Measurements from ENCODE around the gene MBD3. TPM values are rescaled to one million over a fixed set of nuclear protein-coding genes. Genes with fewer than 3 reads are reported as not detected.

MBD3 gene
- total and polyA plus RNA-seq, 2 experiments from 2014 or later, result 66.6 to 84.5 TPM

GRCh38 chr19:1591421-1592023 lies 1.1 kb downstream of the MBD3 start:
- Histone ChIP-seq H2AFZ (no peak overlapping the region), H3K79me2 (peaks cover 56% of the 10 kb centered on the region), H3K4me3 (peak overlapping the region; percentile 97), H3K4me2 (peak overlapping the region; percentile 100), H3K9me3 (ENCODE audit: low read depth) (no peaks in the 10 kb centered on the region), H3K9me2 (replicated peaks; ENCODE audit: insufficient read depth) (no peaks in the 10 kb centered on the region), H3K4me1 (ENCODE audit: insufficient read depth) (peaks cover 9% of the 10 kb centered on the region), H3K36me3 (replicated peaks; ENCODE audit: insufficient read depth, low read depth) (no peaks in the 10 kb centered on the region), H3K27ac (peak overlapping the region; percentile 99), H3K27me3 (no peaks in the 10 kb centered on the region), H4K20me1 (ENCODE audit: insufficient read depth, poor library complexity, severe bottlenecking) (peaks cover 41% of the 10 kb centered on the region)
- TF ChIP-seq CTCF (IDR thresholded peaks at IDR 0.05; ENCODE audit: poor library complexity), result no peak
- TF ChIP-seq EZH2phosphoT487 (IDR thresholded peaks at IDR 0.05; ENCODE audit: low read depth, severe bottlenecking, unreplicated experiment), result no peak
- no peak for TF ChIP-seq EZH2 (IDR thresholded peaks at IDR 0.05; ENCODE audit: borderline replicate concordance)
- peak; percentile 37 for DNase-seq (ENCODE audit: low spot score)
- WGBS (ENCODE audit: low lambda C conversion rate, missing lambda C conversion rate), result 1% methylated on average over 26 of the region's 31 CpGs

- Histone ChIP-seq H3K4me2 (peak overlapping the region; percentile 100), H3K27me3 (no peaks in the 10 kb centered on the region), H3K9me2 (replicated peaks; ENCODE audit: insufficient read depth) (no peaks in the 10 kb centered on the region), H3K36me3 (replicated peaks; ENCODE audit: insufficient read depth, low read depth) (no peaks in the 10 kb centered on the region), H3K4me1 (ENCODE audit: insufficient read depth) (peaks cover 9% of the 10 kb centered on the region), H3K4me3 (peak overlapping the region; percentile 97), H3K79me2 (peaks cover 63% of the 10 kb centered on the region), H4K20me1 (ENCODE audit: insufficient read depth, poor library complexity, severe bottlenecking) (peaks cover 47% of the 10 kb centered on the region), H2AFZ (no peak overlapping the region), H3K9me3 (ENCODE audit: low read depth) (no peaks in the 10 kb centered on the region), H3K27ac (peak overlapping the region; percentile 99)
- peak; percentile 59 for DNase-seq (ENCODE audit: low spot score)
- peak; percentile 32 for TF ChIP-seq CTCF (IDR thresholded peaks at IDR 0.05; ENCODE audit: poor library complexity)
- TF ChIP-seq EZH2phosphoT487 (IDR thresholded peaks at IDR 0.05; ENCODE audit: low read depth, severe bottlenecking, unreplicated experiment), result no peak
- 28% methylated on average over 10 of the region's 10 CpGs for WGBS (ENCODE audit: low lambda C conversion rate, missing lambda C conversion rate)
Measured at GRCh38 chr19:1590641-1591397, 1.8 kb downstream of the MBD3 start.

GRCh38 chr19:1587872-1588271 lies 4.8 kb downstream of the MBD3 start:
- H2AFZ ChIP-seq, result no peak overlapping the region
- TF ChIP-seq EZH2phosphoT487 (IDR thresholded peaks at IDR 0.05; ENCODE audit: low read depth, severe bottlenecking, unreplicated experiment) (no peak), EZH2 (IDR thresholded peaks at IDR 0.05; ENCODE audit: borderline replicate concordance) (no peak), CTCF (IDR thresholded peaks at IDR 0.05; ENCODE audit: poor library complexity) (no peak)
- peaks cover 54% of the 10 kb centered on the region for H4K20me1 ChIP-seq (ENCODE audit: insufficient read depth, poor library complexity, severe bottlenecking)
- H3K27me3 ChIP-seq, result no peaks in the 10 kb centered on the region
- peaks cover 78% of the 10 kb centered on the region for H3K79me2 ChIP-seq
- H3K27ac ChIP-seq, result peak overlapping the region; percentile 11
- H3K4me2 ChIP-seq, result no peak overlapping the region
- peaks cover 9% of the 10 kb centered on the region for H3K4me1 ChIP-seq (ENCODE audit: insufficient read depth)
- H3K9me2 ChIP-seq (replicated peaks; ENCODE audit: insufficient read depth), result no peaks in the 10 kb centered on the region
- no peaks in the 10 kb centered on the region for H3K9me3 ChIP-seq (ENCODE audit: low read depth)
- H3K36me3 ChIP-seq (replicated peaks; ENCODE audit: insufficient read depth, low read depth), result no peaks in the 10 kb centered on the region
- 72% methylated on average over 9 of the region's 9 CpGs for WGBS (ENCODE audit: low lambda C conversion rate, missing lambda C conversion rate)
- H3K4me3 ChIP-seq, result no peak overlapping the region
- DNase-seq (ENCODE audit: low spot score), result no peak
